HEK293T (cell line): ENCODE data around the gene SH3BP2.
A peak's percentile ranks its signal among the peaks of the same experiment; 100 is the strongest.
"Not testable (repeated sequence)": the region's sequence is repeated elsewhere in the genome, so short reads cannot be mapped to it uniquely, and the experiment has no call there.

Experiments used
- CTCF ChIA-PET: fragments of 350-600 bp; formaldehyde crosslinking; extraction: SDS; loops from one replicate; lab custom pipeline; 2021; ENCODE audit warnings: antibody characterized with exemption, inconsistent platforms; lab: Yijun Ruan, JAX
- POLR2A ChIA-PET: fragments of 350-600 bp; formaldehyde crosslinking; extraction: SDS; loops from one replicate; lab custom pipeline; 2020; ENCODE audit warnings: antibody characterized with exemption, inconsistent platforms; lab: Yijun Ruan, JAX
- DNase-seq: peaks from one replicate; pipeline ENCODE4 v3.0.0; 2012; ENCODE audit warnings: mixed read lengths; ENCODE audit errors: extremely low spot score
- ARNT ChIP-seq: fragments of 450-650 bp; IDR thresholded peaks from 2 replicates; pipeline ENCODE4 v1.6.1; 2017; ENCODE audit warnings: mild to moderate bottlenecking
- BHLHE40 ChIP-seq: fragments of 450-650 bp; IDR thresholded peaks from 2 replicates; pipeline ENCODE4 v1.6.1; 2016; ENCODE audit warnings: mild to moderate bottlenecking, moderate library complexity, borderline replicate concordance
- CTBP1 ChIP-seq: fragments of 450-650 bp; IDR thresholded peaks from 2 replicates; pipeline ENCODE4 v1.6.1; 2016; ENCODE audit warnings: borderline replicate concordance
- ELF4 ChIP-seq: fragments of 450-650 bp; IDR thresholded peaks from 2 replicates; pipeline ENCODE4 v1.6.1; 2017; ENCODE audit warnings: antibody characterized with exemption
- FOXA1 ChIP-seq: fragments of 450-650 bp; IDR thresholded peaks from 2 replicates; pipeline ENCODE4 v1.6.1; 2016; ENCODE audit warnings: mild to moderate bottlenecking
- FOXK2 ChIP-seq: fragments of 450-650 bp; IDR thresholded peaks from 2 replicates; pipeline ENCODE4 v1.6.1; 2016; ENCODE audit warnings: mild to moderate bottlenecking
- FOXM1 ChIP-seq: fragments of 450-650 bp; IDR thresholded peaks from 2 replicates; pipeline ENCODE4 v1.6.1; 2017; ENCODE audit warnings: mild to moderate bottlenecking, borderline replicate concordance
- HDGF ChIP-seq: fragments of 450-650 bp; IDR thresholded peaks from 2 replicates; pipeline ENCODE4 v1.6.1; 2017; ENCODE audit warnings: antibody characterized with exemption, borderline replicate concordance
- L3MBTL2 ChIP-seq: fragments of 450-650 bp; conservative IDR thresholded peaks from 2 replicates; pipeline ENCODE4 v1.6.1; 2016; ENCODE audit warnings: mild to moderate bottlenecking
- LEF1 ChIP-seq: fragments of 450-650 bp; IDR thresholded peaks from 2 replicates; pipeline ENCODE4 v1.6.1; 2017; ENCODE audit warnings: mild to moderate bottlenecking, borderline replicate concordance
- NFRKB ChIP-seq: fragments of 450-650 bp; IDR thresholded peaks from 2 replicates; pipeline ENCODE4 v1.6.1; 2016; ENCODE audit warnings: mild to moderate bottlenecking, moderate library complexity
- SP1 ChIP-seq: fragments of 450-650 bp; IDR thresholded peaks from 2 replicates; pipeline ENCODE4 v1.6.1; 2017
- SUZ12 ChIP-seq: fragments of 450-650 bp; IDR thresholded peaks from 2 replicates; pipeline ENCODE4 v1.6.1; 2016; ENCODE audit warnings: mild to moderate bottlenecking
- TARDBP ChIP-seq: fragments of 450-650 bp; IDR thresholded peaks from 2 replicates; pipeline ENCODE4 v1.6.1; 2016
- ZNF384 ChIP-seq: fragments of 450-650 bp; IDR thresholded peaks from 2 replicates; pipeline ENCODE4 v1.6.1; 2016
- TF ChIP-seq, protein P1 (sequence below): fragments of 450-650 bp; IDR thresholded peaks from 2 replicates; pipeline ENCODE4 v1.6.1; 2016

SH3BP2 gene

DNA sequence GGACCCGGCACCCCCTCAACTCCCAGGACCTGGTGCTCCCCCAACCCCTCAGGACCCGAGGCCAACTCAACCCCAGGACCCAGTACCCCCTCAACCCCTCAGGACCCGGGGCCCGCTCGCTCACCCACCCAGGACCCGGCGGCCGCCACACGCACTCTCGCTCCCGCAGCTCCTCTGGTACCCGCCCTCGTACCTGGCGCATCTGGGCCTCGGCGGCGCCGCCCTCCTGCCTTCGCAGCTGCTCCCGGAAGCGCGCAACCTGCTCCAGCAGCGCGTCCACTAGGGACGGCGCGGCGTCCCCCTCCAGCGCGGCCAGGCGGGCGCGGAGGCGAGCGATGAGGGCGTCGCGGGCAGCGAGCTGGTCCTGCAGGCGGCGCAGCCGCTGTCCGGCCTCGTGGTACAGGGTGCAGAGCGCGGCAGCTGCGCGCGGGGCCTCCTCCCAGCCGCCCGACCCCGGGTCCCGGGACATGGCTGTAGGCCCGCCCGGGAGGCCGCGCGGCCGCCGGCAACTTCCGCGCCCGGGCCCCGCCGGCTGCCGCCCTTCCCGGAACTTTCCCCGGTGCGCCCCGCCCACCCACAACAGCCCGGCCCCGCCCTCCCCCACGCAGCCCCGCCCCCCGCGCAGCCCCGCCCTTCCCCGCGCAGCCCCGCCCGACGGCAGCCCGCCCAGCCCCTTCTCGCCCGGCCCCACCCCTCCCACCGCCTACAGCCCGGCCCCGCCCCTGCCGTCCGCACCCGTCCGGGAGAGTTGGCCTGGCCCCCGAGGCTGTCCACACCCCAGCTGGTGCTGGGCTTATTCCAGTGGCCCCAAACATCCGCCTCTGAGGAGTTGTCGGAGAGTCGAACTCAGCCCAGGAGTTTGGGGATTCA is 36.8 kb upstream of the SH3BP2 start, which contains the start of gene TNIP2:
TSS of gene TNIP2 (minus strand) at position 516 of the 870 bp plus-strand sequence. CDS start at position 469, 47 bp downstream.
- DNase-seq: peak; percentile 98
- ChIA-PET POLR2A (interaction anchor here (0.7 to 1.9 kb wide), 6 partner anchors 12 to 277 kb away, joined by 3 to 6 read pairs (median 4); no protein-coding TSS in a partner anchor), CTCF (no interaction called here)
- TF ChIP-seq, protein P1, sequence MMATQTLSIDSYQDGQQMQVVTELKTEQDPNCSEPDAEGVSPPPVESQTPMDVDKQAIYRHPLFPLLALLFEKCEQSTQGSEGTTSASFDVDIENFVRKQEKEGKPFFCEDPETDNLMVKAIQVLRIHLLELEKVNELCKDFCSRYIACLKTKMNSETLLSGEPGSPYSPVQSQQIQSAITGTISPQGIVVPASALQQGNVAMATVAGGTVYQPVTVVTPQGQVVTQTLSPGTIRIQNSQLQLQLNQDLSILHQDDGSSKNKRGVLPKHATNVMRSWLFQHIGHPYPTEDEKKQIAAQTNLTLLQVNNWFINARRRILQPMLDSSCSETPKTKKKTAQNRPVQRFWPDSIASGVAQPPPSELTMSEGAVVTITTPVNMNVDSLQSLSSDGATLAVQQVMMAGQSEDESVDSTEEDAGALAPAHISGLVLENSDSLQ: no peak
- TF ChIP-seq CTBP1: no peak
- TF ChIP-seq NFRKB: no peak
- TF ChIP-seq SUZ12: no peak
- no peak for TF ChIP-seq BHLHE40
- peak; percentile 26; the same call in 1 of the 2 replicates for TF ChIP-seq L3MBTL2
- TF ChIP-seq ZNF384: no peak

DNA sequence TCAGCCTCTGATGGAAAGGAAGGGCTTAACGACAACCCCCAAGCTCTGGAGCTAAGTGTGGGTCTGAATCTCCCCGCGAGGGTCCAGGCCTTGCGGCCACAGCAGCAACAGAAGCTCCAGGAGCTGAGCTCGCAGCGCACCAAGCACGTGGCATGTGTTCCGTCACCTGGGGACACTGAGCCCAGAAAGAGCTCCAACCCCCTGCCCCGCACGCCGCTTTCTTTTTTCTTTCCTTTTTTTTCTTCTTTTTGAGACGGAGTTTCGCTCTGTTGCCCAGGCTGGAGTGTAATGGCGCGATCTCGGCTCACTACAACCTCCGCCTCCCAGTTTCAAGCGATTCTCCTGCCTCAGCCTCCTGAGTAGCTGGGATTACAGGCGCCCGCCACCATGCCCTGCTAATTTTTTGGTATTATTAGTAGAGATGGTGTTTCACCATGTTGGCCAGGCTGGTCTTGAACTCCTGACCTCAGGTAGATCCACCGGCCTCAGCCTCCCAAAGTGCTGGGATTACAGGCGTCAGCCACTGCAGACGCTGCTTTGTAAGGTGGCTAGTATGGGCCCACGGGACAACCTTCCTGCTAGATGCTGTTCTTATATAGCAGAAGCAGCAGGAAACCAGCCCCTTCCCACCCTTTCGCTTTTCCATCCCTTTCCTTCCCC is 36.1 kb upstream of the SH3BP2 start:
- POLR2A ChIA-PET: interaction anchor here (0.7 to 1.9 kb wide), 5 partner anchors 11 to 206 kb away, joined by 3 to 6 read pairs (median 4); no protein-coding TSS in a partner anchor
- CTCF ChIA-PET: no interaction called here
- TF ChIP-seq ARNT (no peak), FOXK2 (no peak), TARDBP (no peak), HDGF (no peak), FOXM1 (no peak), LEF1 (no peak), L3MBTL2 (no peak; the same call in 1 of the 2 replicates), SUZ12 (no peak), BHLHE40 (no peak), SP1 (no peak), ELF4 (no peak), NFRKB (no peak), ZNF384 (no peak), FOXA1 (no peak)
- TF ChIP-seq, protein P1: no peak
- no peak for DNase-seq

DNA sequence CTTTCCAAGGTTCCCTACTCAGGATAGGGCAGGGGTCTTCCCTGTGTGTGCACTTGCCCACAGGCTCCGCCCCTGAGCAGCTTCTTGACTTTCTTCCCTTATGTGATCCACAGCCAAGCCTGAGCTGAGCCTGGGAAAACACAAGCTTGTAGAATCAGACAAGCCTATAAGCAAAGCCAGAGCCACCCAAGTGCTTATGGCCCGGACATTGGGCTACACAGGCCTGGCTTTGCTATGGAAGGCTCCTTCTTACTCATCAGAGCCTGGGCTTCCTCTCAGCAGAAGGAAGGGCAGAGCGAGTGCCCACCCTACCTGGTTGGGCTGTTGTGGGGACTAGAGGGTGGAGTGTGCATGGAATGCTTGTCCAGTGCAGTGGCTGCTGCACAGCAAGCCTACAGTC is 35.5 kb upstream of the SH3BP2 start:
- CTCF ChIA-PET: no interaction called here
- no peak for DNase-seq
- POLR2A ChIA-PET: no interaction called here
- TF ChIP-seq ZNF384: no peak

DNA sequence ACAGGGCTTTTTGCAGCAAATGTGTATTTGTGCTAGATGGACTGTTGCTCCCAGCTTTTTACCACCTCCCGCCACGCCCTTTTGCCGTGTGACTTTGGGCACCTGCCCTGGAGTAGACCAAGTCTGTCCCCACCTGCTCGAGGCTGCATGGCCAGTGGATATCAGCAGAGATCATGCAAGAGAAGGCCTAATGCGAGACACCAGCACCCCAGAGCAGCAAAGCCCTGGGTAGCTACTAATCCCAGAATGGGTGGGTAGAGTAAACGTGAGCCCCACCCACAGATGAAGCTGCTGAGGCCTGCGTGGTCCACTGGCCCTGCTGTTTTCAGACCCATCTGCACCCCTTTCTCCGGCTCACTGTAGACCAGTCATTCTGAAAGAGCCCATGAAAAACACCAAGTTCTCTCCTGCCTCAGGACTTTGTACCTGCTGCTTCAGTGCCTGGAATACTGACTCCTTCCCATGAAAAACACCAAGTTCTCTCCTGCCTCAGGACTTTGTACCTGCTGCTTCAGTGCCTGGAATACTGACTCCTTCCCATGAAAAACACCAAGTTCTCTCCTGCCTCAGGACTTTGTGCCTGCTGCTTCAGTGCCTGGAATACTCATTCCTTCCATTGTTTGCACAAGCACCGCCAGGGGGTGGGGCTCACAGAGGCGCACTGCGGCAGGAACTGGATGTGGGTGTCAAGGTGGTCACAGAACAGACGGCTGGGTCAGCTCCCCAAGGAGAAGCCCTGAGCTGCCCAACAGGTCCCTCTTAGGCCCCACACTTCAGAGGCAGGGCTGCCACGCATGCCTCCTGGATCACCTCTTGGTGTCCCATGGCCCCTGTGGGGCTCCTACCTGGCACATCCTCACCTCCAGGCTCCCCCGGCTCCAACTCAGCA is 31.6 kb upstream of the SH3BP2 start:
- TF ChIP-seq L3MBTL2 (no peak), ARNT (no peak), ZNF384 (no peak), SP1 (no peak), HDGF (no peak), LEF1 (no peak), BHLHE40 (no peak), TARDBP (no peak)
- no peak for DNase-seq
- ChIA-PET CTCF (no interaction called here), POLR2A (interaction anchor here (1.1 kb wide), 2 partner anchors 51 to 57 kb away, joined by 3 to 4 read pairs; no protein-coding TSS in a partner anchor)

DNA sequence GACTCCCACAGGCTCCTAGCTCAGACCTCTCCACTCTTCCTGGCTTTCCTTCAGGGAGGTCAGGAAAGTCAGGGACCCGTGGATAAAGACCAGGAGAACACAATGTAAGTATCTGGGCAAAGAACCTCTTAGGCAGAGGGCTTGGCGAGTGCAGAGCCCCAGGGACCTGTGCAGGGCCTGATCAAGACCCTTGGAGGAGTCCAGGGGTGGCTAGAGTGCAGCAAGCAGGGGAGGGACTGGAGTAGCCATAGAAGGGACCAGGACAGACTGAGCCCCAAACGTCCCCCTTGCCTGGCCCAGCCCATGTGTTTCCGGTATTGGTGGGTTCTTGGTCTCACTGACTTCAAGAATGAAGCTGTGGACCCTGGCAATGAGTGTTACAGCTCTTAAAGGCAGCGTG is 30.8 kb upstream of the SH3BP2 start:
- no peak for DNase-seq
- ChIA-PET CTCF (interaction anchor here (0.6 kb wide), 2 partner anchors 105 to 395 kb away, joined by 3 to 4 read pairs; no protein-coding TSS in a partner anchor), POLR2A (interaction anchor here (1.1 kb wide), 1 partner anchor 50 kb away, joined by 4 read pairs; no protein-coding TSS in a partner anchor)
- no peak for TF ChIP-seq SUZ12

DNA sequence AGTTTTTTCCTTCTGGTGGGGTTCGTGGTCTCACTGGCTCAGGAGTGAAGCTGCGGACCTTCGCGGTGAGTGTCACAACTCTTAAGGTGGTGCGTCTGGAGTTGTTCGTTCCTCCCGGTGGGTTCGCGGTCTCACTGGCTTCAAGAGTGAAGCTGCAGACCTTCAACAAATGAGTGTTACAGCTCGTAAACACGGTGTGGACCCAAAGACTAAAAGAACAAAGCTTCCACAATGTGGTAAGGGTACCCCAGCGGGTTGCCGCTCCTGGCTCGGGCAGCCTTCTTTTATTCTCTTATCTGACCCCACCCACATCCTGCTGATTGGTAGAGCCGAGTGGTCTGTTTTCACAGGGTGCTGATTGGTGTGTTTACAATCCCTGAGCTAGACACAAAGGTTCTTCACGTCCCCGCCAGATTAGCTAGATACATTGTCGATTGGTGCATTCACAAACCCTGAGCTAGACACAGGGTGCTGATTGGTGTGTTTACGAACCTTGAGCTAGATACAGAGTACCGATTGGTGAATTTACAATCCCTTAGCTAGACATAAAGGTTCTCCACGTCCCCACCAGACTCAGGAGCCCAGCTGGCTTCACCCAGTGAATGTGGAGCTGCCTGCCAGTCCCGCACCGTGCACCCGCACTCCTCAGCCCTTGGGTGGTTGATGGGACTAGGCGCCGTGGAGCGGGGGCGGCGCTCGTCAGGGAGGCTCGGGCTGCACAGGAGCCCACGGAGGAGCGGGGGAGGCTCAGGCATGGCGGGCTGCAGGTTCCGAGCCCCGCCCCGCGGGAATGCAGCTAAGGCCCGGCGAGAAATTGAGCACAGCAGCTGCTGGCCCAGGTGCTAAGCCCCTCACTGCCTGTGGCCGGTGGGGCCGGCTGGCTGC is 30.2 kb upstream of the SH3BP2 start:
- not testable (repeated sequence) for DNase-seq
- ChIA-PET CTCF (interaction anchor here (0.6 to 1.2 kb wide), 5 partner anchors 106 to 395 kb away, joined by 3 to 11 read pairs (median 4); no protein-coding TSS in a partner anchor), POLR2A (interaction anchor here (0.9 to 1.7 kb wide), 3 partner anchors 50 to 172 kb away, joined by 3 to 4 read pairs (median 4); no protein-coding TSS in a partner anchor)
